ENCODE measurements around the gene IDS.
A peak's percentile ranks its signal among the peaks of the same experiment; 100 is the strongest.
"Not testable (repeated sequence)": the region's sequence is repeated elsewhere in the genome, so short reads cannot be mapped to it uniquely, and the experiment has no call there.

Gene IDS, protein sequence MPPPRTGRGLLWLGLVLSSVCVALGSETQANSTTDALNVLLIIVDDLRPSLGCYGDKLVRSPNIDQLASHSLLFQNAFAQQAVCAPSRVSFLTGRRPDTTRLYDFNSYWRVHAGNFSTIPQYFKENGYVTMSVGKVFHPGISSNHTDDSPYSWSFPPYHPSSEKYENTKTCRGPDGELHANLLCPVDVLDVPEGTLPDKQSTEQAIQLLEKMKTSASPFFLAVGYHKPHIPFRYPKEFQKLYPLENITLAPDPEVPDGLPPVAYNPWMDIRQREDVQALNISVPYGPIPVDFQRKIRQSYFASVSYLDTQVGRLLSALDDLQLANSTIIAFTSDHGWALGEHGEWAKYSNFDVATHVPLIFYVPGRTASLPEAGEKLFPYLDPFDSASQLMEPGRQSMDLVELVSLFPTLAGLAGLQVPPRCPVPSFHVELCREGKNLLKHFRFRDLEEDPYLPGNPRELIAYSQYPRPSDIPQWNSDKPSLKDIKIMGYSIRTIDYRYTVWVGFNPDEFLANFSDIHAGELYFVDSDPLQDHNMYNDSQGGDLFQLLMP

DNA sequence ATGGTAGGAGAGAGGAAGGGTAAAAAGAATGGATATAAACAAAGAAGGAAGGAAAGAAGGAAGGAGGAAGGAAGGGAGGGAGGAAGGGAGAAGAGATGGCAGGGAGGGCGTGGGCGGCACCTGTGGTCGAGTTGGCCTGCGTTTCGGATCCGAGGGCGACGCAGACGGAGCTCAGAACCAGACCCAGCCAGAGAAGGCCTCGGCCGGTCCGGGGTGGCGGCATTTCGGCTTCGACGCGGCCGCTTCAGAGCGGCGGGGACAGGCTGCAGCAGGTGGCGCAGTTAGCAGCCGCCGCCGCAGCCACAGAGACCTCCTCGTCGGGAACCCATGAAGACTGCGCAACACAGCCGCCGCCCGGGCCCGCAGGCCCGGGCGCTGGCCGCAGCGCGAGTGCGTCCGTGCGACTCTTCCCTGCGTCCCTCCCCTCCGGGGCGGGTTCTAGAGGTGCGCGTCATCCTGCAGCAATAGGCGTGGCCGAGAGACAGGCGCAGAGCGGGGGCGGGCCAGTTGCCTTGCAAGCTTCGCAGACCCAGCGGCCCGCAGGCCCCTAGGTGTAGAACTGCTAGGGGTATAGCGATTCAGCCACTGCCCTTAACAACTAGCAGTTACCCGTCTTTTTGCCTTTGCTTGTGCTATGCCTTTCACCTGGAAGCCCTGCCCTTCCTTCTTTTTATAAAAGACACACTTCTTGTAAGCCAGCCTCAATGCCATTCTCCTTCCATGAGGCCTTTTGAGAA, at the start of gene IDS:
Gene IDS, minus strand, starts transcription at position 392 of the 737 bp plus-strand sequence. Its CDS starts 169 bp downstream, at position 223.
- Histone ChIP-seq H2AFZ (ENCODE audit: low read length) (peak within 1 kb of the TSS; percentile 51; the same call in 1 of the 2 replicates), H3K9me3 (replicated peaks; ENCODE audit: insufficient read depth, low read length) (no peaks in the 10 kb centered on the region), H3K4me1 (ENCODE audit: low read length) (peaks cover 31% of the 10 kb centered on the region), H3K4me3 (ENCODE audit: low read length) (peak within 1 kb of the TSS; percentile 73), H3F3A (ENCODE audit: insufficient read depth, low read length) (peaks cover 28% of the 10 kb centered on the region), H3K27me3 (replicated peaks; ENCODE audit: insufficient read depth, low read length) (no peaks in the 10 kb centered on the region), H3K4me2 (ENCODE audit: low read depth, low read length) (peak within 1 kb of the TSS; percentile 84), H3K9ac (ENCODE audit: low read length) (peak within 1 kb of the TSS; percentile 94), H3K79me2 (ENCODE audit: low read length) (peaks cover 17% of the 10 kb centered on the region), H3K36me3 (replicated peaks; ENCODE audit: insufficient read depth, low read length) (no peaks in the 10 kb centered on the region), H3K27ac (ENCODE audit: low read length) (peak within 1 kb of the TSS; percentile 93), H3K9me2 (replicated peaks; ENCODE audit: insufficient read depth, low read length) (no peaks in the 10 kb centered on the region), H4K20me1 (ENCODE audit: insufficient read depth, low read length) (peaks cover 4% of the 10 kb centered on the region; the same call in 1 of the 2 replicates)
- DNase-seq, result peak; percentile 89
- TF ChIP-seq EZH2 (optimal IDR thresholded peaks at IDR 0.05; ENCODE audit: low read depth, low read length), result no peak
- TF ChIP-seq, protein P1, sequence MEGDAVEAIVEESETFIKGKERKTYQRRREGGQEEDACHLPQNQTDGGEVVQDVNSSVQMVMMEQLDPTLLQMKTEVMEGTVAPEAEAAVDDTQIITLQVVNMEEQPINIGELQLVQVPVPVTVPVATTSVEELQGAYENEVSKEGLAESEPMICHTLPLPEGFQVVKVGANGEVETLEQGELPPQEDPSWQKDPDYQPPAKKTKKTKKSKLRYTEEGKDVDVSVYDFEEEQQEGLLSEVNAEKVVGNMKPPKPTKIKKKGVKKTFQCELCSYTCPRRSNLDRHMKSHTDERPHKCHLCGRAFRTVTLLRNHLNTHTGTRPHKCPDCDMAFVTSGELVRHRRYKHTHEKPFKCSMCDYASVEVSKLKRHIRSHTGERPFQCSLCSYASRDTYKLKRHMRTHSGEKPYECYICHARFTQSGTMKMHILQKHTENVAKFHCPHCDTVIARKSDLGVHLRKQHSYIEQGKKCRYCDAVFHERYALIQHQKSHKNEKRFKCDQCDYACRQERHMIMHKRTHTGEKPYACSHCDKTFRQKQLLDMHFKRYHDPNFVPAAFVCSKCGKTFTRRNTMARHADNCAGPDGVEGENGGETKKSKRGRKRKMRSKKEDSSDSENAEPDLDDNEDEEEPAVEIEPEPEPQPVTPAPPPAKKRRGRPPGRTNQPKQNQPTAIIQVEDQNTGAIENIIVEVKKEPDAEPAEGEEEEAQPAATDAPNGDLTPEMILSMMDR (IDR thresholded peaks at IDR 0.05; ENCODE audit: low read length), result no peak
- no peak for TF ChIP-seq EZH2phosphoT487 (IDR thresholded peaks at IDR 0.05; ENCODE audit: low read length)

DNA sequence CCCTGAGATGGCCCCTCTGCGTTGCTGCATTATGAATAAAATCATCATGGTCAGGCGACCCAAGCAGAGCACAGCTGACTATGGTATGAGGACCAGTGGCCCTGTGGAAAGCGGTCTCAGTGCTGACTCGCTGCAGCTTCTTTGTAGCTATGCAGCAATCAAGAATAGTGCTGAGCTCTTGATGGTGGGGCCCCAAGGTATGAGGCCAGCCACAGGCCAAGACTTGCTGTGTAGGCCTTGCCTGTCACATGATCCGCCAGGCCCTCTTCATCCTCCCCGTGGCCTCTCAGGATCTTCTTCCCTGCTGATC, 46.8 kb upstream of the IDS start:
- not testable (repeated sequence) for H2AFZ ChIP-seq (ENCODE audit: low read length); H3K36me3 ChIP-seq (replicated peaks; ENCODE audit: insufficient read depth, low read length); H3K27ac ChIP-seq (ENCODE audit: low read length); H3K4me2 ChIP-seq (ENCODE audit: low read depth, low read length); H3K9ac ChIP-seq (ENCODE audit: low read length); DNase-seq; H3K79me2 ChIP-seq (ENCODE audit: low read length); H3K4me1 ChIP-seq (ENCODE audit: low read length); H3K9me2 ChIP-seq (replicated peaks; ENCODE audit: insufficient read depth, low read length); H3K9me3 ChIP-seq (replicated peaks; ENCODE audit: insufficient read depth, low read length); H3K4me3 ChIP-seq (ENCODE audit: low read length); H3K27me3 ChIP-seq (replicated peaks; ENCODE audit: insufficient read depth, low read length); H3F3A ChIP-seq (ENCODE audit: insufficient read depth, low read length); H4K20me1 ChIP-seq (ENCODE audit: insufficient read depth, low read length)

DNA sequence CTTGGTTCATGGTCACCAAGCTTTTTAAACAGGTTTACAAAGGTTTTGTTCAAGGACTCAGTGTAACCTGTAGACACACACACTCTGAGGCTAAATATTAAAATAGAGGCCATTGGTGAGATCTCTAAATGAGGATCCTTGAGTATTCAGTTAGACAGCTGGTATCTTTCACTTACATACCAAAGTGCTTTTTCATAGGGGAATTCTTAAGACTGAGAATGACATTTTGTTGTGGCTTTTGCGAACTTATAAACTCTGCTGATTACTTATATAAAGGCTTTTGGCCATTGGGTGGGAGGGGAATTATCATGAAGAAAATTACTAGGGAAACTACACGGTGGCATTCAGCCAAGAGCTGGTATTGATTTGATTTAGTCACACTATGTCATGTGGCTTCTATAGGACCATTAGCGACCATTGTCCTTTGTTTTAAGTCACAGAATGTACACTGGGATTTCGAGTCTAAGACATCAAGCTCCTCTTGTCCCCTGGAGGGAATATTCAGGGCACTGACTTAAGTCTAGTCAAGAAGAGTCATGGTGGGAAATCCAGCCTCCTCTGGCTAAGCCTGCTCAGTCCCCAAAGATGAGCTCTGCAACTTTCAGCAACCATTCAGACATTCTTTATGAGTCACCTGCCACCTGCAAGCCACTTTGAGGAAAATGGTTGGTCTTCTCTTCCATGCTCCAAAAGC, 46.3 kb upstream of the IDS start:
- not testable (repeated sequence) for H3K4me2 ChIP-seq (ENCODE audit: low read depth, low read length); H3K36me3 ChIP-seq (replicated peaks; ENCODE audit: insufficient read depth, low read length); H3K27me3 ChIP-seq (replicated peaks; ENCODE audit: insufficient read depth, low read length); H3K9me3 ChIP-seq (replicated peaks; ENCODE audit: insufficient read depth, low read length); H3K9ac ChIP-seq (ENCODE audit: low read length); H4K20me1 ChIP-seq (ENCODE audit: insufficient read depth, low read length); H3K27ac ChIP-seq (ENCODE audit: low read length); H3K4me1 ChIP-seq (ENCODE audit: low read length); H3F3A ChIP-seq (ENCODE audit: insufficient read depth, low read length); H3K4me3 ChIP-seq (ENCODE audit: low read length); H3K9me2 ChIP-seq (replicated peaks; ENCODE audit: insufficient read depth, low read length); H3K79me2 ChIP-seq (ENCODE audit: low read length); H2AFZ ChIP-seq (ENCODE audit: low read length); DNase-seq

DNA sequence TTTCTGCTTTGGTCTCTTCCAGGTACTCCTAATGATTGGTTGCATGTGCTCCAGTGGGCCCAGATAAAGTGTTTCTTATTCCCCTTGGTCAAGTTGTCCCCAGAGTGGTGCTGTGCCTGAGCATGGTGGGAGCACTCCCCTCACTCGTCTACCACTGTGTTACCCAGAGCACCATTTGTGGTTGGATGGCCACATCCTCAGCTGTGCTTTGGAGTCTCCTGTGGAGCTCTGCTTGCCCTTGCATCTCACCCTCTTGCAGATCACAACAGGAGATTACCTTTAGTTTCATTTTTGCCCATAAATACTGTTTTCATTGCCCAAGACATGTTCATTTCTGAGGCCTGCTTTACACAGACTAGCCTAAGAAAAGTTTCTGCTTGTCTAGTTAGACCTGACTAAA, 45.3 kb upstream of the IDS start:
- H2AFZ ChIP-seq (ENCODE audit: low read length); H3K9ac ChIP-seq (ENCODE audit: low read length); DNase-seq; H3K4me3 ChIP-seq (ENCODE audit: low read length); H4K20me1 ChIP-seq (ENCODE audit: insufficient read depth, low read length); H3K79me2 ChIP-seq (ENCODE audit: low read length); H3K9me3 ChIP-seq (replicated peaks; ENCODE audit: insufficient read depth, low read length); H3K27me3 ChIP-seq (replicated peaks; ENCODE audit: insufficient read depth, low read length); H3K4me2 ChIP-seq (ENCODE audit: low read depth, low read length); H3K27ac ChIP-seq (ENCODE audit: low read length); H3K36me3 ChIP-seq (replicated peaks; ENCODE audit: insufficient read depth, low read length); H3K4me1 ChIP-seq (ENCODE audit: low read length); H3K9me2 ChIP-seq (replicated peaks; ENCODE audit: insufficient read depth, low read length); H3F3A ChIP-seq (ENCODE audit: insufficient read depth, low read length): not testable (repeated sequence)

DNA sequence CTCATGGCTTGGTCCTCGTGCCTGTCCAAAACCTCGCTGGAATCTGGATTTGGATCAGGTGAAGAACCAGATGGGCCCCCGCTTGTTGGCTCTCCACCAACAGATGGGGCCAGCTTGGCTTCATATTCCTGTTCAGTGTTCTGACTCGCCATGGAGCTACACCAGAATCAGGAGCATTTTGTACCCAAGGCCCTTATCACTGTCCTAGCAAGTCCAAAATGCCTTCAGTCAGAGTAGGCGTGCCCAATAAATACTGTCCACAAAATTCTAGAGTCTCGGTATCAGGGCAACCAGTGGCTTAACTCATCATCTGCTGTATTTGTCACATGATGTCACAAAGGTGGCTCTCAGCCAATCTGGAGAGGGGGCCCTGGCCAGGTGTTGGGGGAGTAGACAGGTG, 44.6 kb upstream of the IDS start, which contains the start of gene HSFX3:
Gene HSFX3, minus strand, starts transcription at position 224 of the 400 bp plus-strand sequence. Its CDS starts 72 bp downstream, at position 152.
- H2AFZ ChIP-seq (ENCODE audit: low read length); H3K9me3 ChIP-seq (replicated peaks; ENCODE audit: insufficient read depth, low read length); H4K20me1 ChIP-seq (ENCODE audit: insufficient read depth, low read length); H3F3A ChIP-seq (ENCODE audit: insufficient read depth, low read length); H3K27me3 ChIP-seq (replicated peaks; ENCODE audit: insufficient read depth, low read length); H3K9ac ChIP-seq (ENCODE audit: low read length); H3K4me2 ChIP-seq (ENCODE audit: low read depth, low read length); H3K79me2 ChIP-seq (ENCODE audit: low read length); H3K27ac ChIP-seq (ENCODE audit: low read length); H3K4me1 ChIP-seq (ENCODE audit: low read length); H3K4me3 ChIP-seq (ENCODE audit: low read length); H3K9me2 ChIP-seq (replicated peaks; ENCODE audit: insufficient read depth, low read length); DNase-seq; H3K36me3 ChIP-seq (replicated peaks; ENCODE audit: insufficient read depth, low read length): not testable (repeated sequence)

DNA sequence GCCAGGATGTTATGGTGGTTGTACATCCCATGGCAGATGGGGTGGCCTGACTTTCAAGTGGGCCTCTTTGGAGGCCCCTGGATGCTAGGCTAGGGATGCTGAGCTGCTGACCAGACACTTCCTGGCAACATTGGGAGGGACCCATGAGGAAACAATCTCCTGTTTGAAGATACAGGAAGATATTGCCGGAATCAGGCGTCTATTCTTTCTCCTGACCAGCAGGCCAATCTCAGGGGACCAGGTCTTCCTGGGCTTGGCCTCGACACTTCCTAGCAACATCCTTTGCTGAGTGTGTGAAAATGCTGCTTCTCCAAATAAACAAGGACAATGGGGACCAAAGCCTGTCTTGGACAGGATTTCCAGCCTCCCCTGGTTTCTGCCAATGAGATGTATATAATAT, 42.7 kb upstream of the IDS start:
- H3K36me3 ChIP-seq (replicated peaks; ENCODE audit: insufficient read depth, low read length); H3K4me1 ChIP-seq (ENCODE audit: low read length): not testable (repeated sequence)

More for the DNA sequence above, 42.7 kb upstream of the IDS start:
- H4K20me1 ChIP-seq (ENCODE audit: insufficient read depth, low read length); H3K9me2 ChIP-seq (replicated peaks; ENCODE audit: insufficient read depth, low read length); H3K27me3 ChIP-seq (replicated peaks; ENCODE audit: insufficient read depth, low read length); DNase-seq; H3K9me3 ChIP-seq (replicated peaks; ENCODE audit: insufficient read depth, low read length); H3K27ac ChIP-seq (ENCODE audit: low read length); H3K9ac ChIP-seq (ENCODE audit: low read length); H3K4me2 ChIP-seq (ENCODE audit: low read depth, low read length); H3K79me2 ChIP-seq (ENCODE audit: low read length); H2AFZ ChIP-seq (ENCODE audit: low read length); H3F3A ChIP-seq (ENCODE audit: insufficient read depth, low read length); H3K4me3 ChIP-seq (ENCODE audit: low read length): not testable (repeated sequence)
